ENCODE results near the gene DNER. TPM values are rescaled to one million over a fixed set of nuclear protein-coding genes. Genes with fewer than 3 reads are reported as not detected.

DNER gene
- total RNA-seq, 1 experiment from 2014 or later = 2.9 TPM

DNA sequence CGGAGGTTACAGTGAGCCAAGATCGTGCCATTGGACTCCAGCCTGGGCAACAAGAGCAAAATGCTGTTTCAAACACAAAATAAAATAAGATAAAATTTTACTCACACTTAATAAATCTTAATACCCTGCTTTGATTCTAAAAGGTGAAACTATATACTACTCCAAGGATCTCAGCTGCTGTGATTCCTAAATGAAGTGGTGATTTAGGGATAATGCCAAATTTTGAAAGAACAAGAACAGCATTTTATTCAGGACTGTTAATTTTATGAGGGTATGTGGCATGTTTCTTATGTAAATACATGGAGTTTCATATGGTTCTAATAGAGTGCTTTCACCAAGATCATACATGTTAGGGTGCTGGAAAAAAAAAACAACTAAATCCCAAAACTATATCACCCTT, 243.6 kb downstream of the DNER start:
- H3K9me2 ChIP-seq (ENCODE audit: insufficient read depth) = no peaks in the 10 kb centered on the region
- H3K4me2 ChIP-seq (ENCODE audit: low read length) = no peak overlapping the region
- no peak overlapping the region for H3K9ac ChIP-seq (ENCODE audit: low read length)
- ChIA-PET RAD21 (ENCODE audit: low non-redundant PET in 1 of 2, low total read pairs in 2 of 2, uncharacterized antibody in 2 of 2, unreplicated experiment in 2 of 2) (no interaction called here), CTCF (no interaction called here), POLR2A (no interaction called here)
- no peak overlapping the region for H3K27ac ChIP-seq (ENCODE audit: low read depth, low read length)
- TF ChIP-seq SP1 (IDR thresholded peaks at IDR 0.05; ENCODE audit: low read depth) (no peak), POLR2AphosphoS5 (IDR thresholded peaks at IDR 0.05; ENCODE audit: low read depth, low read length) (no peak), SRF (IDR thresholded peaks at IDR 0.05; ENCODE audit: low read depth) (no peak), YY1 (IDR thresholded peaks at IDR 0.05; ENCODE audit: extremely low read depth, insufficient replicate concordance, low read depth, low read length) (no peak), ELF1 (IDR thresholded peaks at IDR 0.05; ENCODE audit: borderline replicate concordance, low read depth) (no peak), RAD21 (IDR thresholded peaks at IDR 0.05; ENCODE audit: low read depth) (no peak), ZNF274 (IDR thresholded peaks at IDR 0.05; ENCODE audit: low read depth, low read length) (no peak), EZH2 (IDR thresholded peaks at IDR 0.05) (no peak), POLR2A (IDR thresholded peaks at IDR 0.05; ENCODE audit: borderline replicate concordance, extremely low read depth, insufficient read depth, insufficient read length) (no peak), JUND (IDR thresholded peaks at IDR 0.05) (no peak), EZH2phosphoT487 (IDR thresholded peaks at IDR 0.05; ENCODE audit: borderline replicate concordance) (no peak), EGR1 (IDR thresholded peaks at IDR 0.05; ENCODE audit: low read depth) (no peak), ZFX (IDR thresholded peaks at IDR 0.05) (no peak), FOSL1 (IDR thresholded peaks at IDR 0.05; ENCODE audit: low read depth) (no peak), CBX3 (IDR thresholded peaks at IDR 0.05; ENCODE audit: low read depth) (no peak), SIN3A (IDR thresholded peaks at IDR 0.05; ENCODE audit: low read depth) (no peak), TCF7L2 (IDR thresholded peaks at IDR 0.05; ENCODE audit: borderline replicate concordance, extremely low read depth, insufficient read depth, insufficient read length) (no peak)
- TF ChIP-seq, protein P1, sequence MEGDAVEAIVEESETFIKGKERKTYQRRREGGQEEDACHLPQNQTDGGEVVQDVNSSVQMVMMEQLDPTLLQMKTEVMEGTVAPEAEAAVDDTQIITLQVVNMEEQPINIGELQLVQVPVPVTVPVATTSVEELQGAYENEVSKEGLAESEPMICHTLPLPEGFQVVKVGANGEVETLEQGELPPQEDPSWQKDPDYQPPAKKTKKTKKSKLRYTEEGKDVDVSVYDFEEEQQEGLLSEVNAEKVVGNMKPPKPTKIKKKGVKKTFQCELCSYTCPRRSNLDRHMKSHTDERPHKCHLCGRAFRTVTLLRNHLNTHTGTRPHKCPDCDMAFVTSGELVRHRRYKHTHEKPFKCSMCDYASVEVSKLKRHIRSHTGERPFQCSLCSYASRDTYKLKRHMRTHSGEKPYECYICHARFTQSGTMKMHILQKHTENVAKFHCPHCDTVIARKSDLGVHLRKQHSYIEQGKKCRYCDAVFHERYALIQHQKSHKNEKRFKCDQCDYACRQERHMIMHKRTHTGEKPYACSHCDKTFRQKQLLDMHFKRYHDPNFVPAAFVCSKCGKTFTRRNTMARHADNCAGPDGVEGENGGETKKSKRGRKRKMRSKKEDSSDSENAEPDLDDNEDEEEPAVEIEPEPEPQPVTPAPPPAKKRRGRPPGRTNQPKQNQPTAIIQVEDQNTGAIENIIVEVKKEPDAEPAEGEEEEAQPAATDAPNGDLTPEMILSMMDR (IDR thresholded peaks at IDR 0.05 in 2 of 3, conservative IDR thresholded peaks at IDR 0.05 in 1 of 3; ENCODE audit: borderline replicate concordance in 1 of 3, insufficient read depth in 1 of 3, low read depth in 2 of 3, low read length in 2 of 3) = no peak
- TF ChIP-seq, protein P2, sequence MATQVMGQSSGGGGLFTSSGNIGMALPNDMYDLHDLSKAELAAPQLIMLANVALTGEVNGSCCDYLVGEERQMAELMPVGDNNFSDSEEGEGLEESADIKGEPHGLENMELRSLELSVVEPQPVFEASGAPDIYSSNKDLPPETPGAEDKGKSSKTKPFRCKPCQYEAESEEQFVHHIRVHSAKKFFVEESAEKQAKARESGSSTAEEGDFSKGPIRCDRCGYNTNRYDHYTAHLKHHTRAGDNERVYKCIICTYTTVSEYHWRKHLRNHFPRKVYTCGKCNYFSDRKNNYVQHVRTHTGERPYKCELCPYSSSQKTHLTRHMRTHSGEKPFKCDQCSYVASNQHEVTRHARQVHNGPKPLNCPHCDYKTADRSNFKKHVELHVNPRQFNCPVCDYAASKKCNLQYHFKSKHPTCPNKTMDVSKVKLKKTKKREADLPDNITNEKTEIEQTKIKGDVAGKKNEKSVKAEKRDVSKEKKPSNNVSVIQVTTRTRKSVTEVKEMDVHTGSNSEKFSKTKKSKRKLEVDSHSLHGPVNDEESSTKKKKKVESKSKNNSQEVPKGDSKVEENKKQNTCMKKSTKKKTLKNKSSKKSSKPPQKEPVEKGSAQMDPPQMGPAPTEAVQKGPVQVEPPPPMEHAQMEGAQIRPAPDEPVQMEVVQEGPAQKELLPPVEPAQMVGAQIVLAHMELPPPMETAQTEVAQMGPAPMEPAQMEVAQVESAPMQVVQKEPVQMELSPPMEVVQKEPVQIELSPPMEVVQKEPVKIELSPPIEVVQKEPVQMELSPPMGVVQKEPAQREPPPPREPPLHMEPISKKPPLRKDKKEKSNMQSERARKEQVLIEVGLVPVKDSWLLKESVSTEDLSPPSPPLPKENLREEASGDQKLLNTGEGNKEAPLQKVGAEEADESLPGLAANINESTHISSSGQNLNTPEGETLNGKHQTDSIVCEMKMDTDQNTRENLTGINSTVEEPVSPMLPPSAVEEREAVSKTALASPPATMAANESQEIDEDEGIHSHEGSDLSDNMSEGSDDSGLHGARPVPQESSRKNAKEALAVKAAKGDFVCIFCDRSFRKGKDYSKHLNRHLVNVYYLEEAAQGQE (IDR thresholded peaks at IDR 0.05; ENCODE audit: low read depth) = no peak
- TF ChIP-seq, protein P3, sequence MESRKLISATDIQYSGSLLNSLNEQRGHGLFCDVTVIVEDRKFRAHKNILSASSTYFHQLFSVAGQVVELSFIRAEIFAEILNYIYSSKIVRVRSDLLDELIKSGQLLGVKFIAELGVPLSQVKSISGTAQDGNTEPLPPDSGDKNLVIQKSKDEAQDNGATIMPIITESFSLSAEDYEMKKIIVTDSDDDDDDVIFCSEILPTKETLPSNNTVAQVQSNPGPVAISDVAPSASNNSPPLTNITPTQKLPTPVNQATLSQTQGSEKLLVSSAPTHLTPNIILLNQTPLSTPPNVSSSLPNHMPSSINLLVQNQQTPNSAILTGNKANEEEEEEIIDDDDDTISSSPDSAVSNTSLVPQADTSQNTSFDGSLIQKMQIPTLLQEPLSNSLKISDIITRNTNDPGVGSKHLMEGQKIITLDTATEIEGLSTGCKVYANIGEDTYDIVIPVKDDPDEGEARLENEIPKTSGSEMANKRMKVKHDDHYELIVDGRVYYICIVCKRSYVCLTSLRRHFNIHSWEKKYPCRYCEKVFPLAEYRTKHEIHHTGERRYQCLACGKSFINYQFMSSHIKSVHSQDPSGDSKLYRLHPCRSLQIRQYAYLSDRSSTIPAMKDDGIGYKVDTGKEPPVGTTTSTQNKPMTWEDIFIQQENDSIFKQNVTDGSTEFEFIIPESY (IDR thresholded peaks at IDR 0.05; ENCODE audit: extremely low read depth, insufficient replicate concordance, low read length) = no peak
- H3K4me1 ChIP-seq (ENCODE audit: control insufficient read depth in 1 of 2, insufficient read depth in 2 of 2, low read length in 2 of 2) = no peaks in the 10 kb centered on the region
- no TSS peak for BruUV-seq (replicated peaks)
- H3K9me3 ChIP-seq (ENCODE audit: control insufficient read depth in 1 of 2, insufficient read depth in 1 of 2, low read depth in 1 of 2, low read length in 2 of 2) = no peaks in the 10 kb centered on the region
- no peaks in the 10 kb centered on the region for H3K36me3 ChIP-seq (ENCODE audit: control insufficient read depth in 1 of 2, insufficient read depth in 2 of 2, low read length in 2 of 2)
- no peak for DNase-seq (ENCODE audit: low read depth, low spot score)
- no peak overlapping the region for H2AFZ ChIP-seq (ENCODE audit: low read depth, low read length, poor library complexity, severe bottlenecking)
- no peaks in the 10 kb centered on the region for H3K79me2 ChIP-seq (ENCODE audit: insufficient read depth, low read length)
- H3K27me3 ChIP-seq (ENCODE audit: insufficient read depth, low read length) = no peaks in the 10 kb centered on the region
- no peak for ATAC-seq
- no peak overlapping the region for H3K4me3 ChIP-seq (replicated peaks in 1 of 2; ENCODE audit: low read depth in 1 of 2, low read length in 2 of 2)
- intact Hi-C loops (cut with micrococcal nuclease) = no loop called here
- no peaks in the 10 kb centered on the region for H4K20me1 ChIP-seq (ENCODE audit: insufficient read depth)

Data from HCT116 (cell line).